Uterus (tissue), 2 donors: ENCODE results near the gene PPARG.

Experiments used
- POLR2A ChIP-seq, 2 donors: fragments of 450-650 bp; IDR thresholded peaks; one replicate each; pipeline ENCODE4 v1.6.1; 2016; ENCODE audit warnings: antibody characterized with exemption in 2 of 2, mild to moderate bottlenecking in 1 of 2, moderate library complexity in 1 of 2
- TF ChIP-seq, protein P1 (sequence below), 4 experiments: fragments of 200-600 bp in 2 of 4; fragments of 450-650 bp in 2 of 4; sonication (generic) in 2 of 4; IDR thresholded peaks; one replicate each; pipeline ENCODE4 v1.5.1; 2016 to 2019; ENCODE audit warnings: antibody characterized with exemption in 4 of 4, mild to moderate bottlenecking in 2 of 4, moderate library complexity in 1 of 4

DNA sequence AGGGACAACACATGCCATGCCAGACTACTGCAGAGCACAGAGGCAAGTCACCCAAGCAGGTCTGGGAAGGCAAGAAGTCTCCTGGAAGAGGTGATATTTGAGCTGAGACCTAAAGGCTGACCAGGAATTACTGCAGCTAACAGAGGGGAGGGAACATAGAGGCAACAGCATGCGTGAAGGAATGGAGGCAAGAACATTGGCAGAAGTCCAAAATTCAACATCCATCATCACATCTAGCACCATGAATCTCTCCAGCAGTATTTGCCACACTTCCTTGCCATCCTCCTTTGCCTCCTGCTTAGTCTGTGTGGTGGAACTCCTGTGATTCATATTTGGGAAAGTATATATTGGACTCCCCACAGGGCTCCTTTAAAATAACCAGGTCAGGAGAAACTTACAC, 194.5 kb downstream of the PPARG start:
- TF ChIP-seq, protein P1, sequence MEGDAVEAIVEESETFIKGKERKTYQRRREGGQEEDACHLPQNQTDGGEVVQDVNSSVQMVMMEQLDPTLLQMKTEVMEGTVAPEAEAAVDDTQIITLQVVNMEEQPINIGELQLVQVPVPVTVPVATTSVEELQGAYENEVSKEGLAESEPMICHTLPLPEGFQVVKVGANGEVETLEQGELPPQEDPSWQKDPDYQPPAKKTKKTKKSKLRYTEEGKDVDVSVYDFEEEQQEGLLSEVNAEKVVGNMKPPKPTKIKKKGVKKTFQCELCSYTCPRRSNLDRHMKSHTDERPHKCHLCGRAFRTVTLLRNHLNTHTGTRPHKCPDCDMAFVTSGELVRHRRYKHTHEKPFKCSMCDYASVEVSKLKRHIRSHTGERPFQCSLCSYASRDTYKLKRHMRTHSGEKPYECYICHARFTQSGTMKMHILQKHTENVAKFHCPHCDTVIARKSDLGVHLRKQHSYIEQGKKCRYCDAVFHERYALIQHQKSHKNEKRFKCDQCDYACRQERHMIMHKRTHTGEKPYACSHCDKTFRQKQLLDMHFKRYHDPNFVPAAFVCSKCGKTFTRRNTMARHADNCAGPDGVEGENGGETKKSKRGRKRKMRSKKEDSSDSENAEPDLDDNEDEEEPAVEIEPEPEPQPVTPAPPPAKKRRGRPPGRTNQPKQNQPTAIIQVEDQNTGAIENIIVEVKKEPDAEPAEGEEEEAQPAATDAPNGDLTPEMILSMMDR (IDR thresholded peaks at IDR 0.05), result no peak
- TF ChIP-seq POLR2A (IDR thresholded peaks at IDR 0.05), result no peak
